ENCODE data around the gene DMD.

DNA sequence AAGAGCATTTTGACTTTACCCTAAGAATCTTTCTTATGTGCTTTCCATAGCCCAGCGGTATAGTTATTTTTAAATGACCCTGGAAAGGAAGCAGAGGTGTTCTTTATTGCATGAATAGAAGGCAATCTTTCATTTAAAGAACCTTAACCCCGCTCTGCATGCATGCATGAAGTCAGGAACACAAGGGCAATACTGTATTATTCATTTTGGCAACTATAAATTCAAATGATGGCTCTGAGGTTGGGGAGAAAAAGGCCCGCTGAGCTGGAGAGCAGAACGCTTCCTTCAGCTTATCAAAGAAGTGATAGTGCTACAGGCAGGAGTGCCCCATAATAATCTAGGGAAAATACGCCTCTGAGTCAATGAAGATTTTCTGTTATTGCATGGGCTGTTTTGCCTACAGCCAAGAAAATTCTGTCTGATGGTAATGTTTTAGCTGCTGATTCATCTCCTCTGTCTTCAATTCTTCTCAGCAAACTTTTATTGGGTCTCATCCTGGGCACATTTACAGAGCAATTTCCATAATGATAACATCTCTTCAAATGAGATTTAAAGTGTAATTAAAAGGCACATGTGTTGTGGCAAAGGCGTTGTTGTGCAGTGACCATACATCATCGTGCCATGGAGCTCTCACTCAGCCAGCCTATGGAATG lies 1687.3 kb downstream of the DMD start:
- TF ChIP-seq CTCF (IDR thresholded peaks at IDR 0.05; ENCODE audit: poor library complexity, severe bottlenecking): no peak
- no peak for TF ChIP-seq REST (IDR thresholded peaks at IDR 0.05; ENCODE audit: borderline replicate concordance)
- no peak for TF ChIP-seq EZH2 (IDR thresholded peaks at IDR 0.05; ENCODE audit: borderline replicate concordance, insufficient read depth, low read length, poor library complexity, severe bottlenecking)
- no peak for TF ChIP-seq POLR2AphosphoS5 (IDR thresholded peaks at IDR 0.05)
